ENCODE results near the gene B4GALT5. TPM values are rescaled to one million over a fixed set of nuclear protein-coding genes. Genes with fewer than 3 reads are reported as not detected.
"Not testable (repeated sequence)": the region's sequence is repeated elsewhere in the genome, so short reads cannot be mapped to it uniquely, and the experiment has no call there.

Gene B4GALT5
- total and polyA plus RNA-seq, 9 donors = 18.4 to 45.6 (median 37.5) TPM

DNA sequence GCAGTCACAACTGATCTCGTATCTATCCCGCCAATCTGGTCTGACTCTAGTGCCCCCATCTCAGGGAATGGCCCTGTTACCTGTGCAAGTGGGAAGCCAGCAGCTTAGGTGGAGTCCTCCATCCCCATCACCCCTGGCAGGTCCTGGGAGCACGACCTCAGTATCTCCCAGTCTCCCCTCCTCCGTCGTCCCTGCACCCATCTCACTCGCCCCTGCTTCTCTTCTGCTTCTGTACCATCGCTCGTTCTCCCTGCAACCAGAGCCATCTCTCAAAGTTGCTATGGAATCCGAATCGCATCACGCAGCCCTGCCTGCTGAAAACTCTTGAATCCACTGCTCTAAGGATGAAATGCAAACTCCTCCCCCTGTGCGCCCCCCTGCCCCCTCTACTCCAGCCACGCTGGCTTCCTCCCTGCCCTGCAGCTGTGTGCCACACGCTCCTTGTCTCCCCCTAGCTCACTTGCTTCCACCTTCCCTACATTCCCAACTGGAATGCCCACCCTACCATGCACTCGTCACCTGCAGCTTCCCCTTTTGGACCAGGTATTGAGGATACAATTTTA, 81.7 kb downstream of the B4GALT5 start:
- H3K36me3 ChIP-seq (ENCODE audit: control insufficient read depth, insufficient read depth, low read length) = peaks cover 18% of the 10 kb centered on the region
- DNase-seq = no peak
- H3K9me3 ChIP-seq (replicated peaks; ENCODE audit: control insufficient read depth, low read depth, low read length) = peaks cover 2% of the 10 kb centered on the region
- no peak overlapping the region for H3K27ac ChIP-seq (ENCODE audit: low read length)
- no peaks in the 10 kb centered on the region for H3K27me3 ChIP-seq (ENCODE audit: control insufficient read depth, insufficient read depth, low read length)
- H3K4me3 ChIP-seq (ENCODE audit: low read length) = no peak overlapping the region
- H3K4me1 ChIP-seq (ENCODE audit: control insufficient read depth, insufficient read depth, low read length) = peaks cover 37% of the 10 kb centered on the region
- WGBS (ENCODE audit: insufficient coverage) = 75% methylated on average over 13 of the region's 15 CpGs

DNA sequence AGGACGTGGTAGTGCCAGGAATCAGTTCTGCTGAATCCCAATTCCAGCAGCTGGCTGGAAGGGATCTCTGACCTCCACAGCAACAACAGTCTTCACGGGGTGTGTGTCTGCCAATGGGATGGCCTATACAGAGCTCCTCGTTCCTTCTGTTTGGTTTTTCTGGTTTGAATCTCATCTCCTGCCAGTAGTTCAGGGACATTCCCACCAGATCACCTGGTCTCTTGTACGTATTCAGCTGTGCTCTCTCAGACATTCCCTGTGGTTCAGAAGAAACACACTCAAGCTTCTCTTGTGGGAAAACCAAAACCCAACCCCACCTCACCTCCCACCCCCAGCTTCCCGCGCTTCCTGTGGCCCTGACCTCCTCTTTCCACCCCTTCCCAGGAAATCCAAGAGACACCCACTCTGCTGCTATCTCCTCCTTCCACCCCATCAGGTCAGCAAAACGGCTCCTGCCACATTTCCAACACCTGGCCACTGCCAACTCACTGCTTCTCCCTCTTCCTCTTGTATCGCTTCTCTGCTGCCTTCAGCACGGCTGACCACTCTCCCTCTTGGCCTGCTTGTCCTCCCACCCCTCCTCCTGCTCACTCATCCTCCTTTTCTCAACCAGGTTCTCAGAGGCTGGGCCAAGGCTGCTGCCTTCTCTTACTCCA, 82.5 kb downstream of the B4GALT5 start:
- Histone ChIP-seq H3K4me3 (ENCODE audit: low read length) (no peak overlapping the region), H3K27ac (ENCODE audit: low read length) (peak overlapping the region; percentile 64), H3K27me3 (ENCODE audit: control insufficient read depth, insufficient read depth, low read length) (no peaks in the 10 kb centered on the region), H3K4me1 (ENCODE audit: control insufficient read depth, insufficient read depth, low read length) (peaks cover 29% of the 10 kb centered on the region), H3K36me3 (ENCODE audit: control insufficient read depth, insufficient read depth, low read length) (peaks cover 10% of the 10 kb centered on the region), H3K9me3 (replicated peaks; ENCODE audit: control insufficient read depth, low read depth, low read length) (peaks cover 2% of the 10 kb centered on the region)
- DNase-seq = peak; percentile 75
- WGBS (ENCODE audit: insufficient coverage) = 38% methylated on average over 6 of the region's 9 CpGs

DNA sequence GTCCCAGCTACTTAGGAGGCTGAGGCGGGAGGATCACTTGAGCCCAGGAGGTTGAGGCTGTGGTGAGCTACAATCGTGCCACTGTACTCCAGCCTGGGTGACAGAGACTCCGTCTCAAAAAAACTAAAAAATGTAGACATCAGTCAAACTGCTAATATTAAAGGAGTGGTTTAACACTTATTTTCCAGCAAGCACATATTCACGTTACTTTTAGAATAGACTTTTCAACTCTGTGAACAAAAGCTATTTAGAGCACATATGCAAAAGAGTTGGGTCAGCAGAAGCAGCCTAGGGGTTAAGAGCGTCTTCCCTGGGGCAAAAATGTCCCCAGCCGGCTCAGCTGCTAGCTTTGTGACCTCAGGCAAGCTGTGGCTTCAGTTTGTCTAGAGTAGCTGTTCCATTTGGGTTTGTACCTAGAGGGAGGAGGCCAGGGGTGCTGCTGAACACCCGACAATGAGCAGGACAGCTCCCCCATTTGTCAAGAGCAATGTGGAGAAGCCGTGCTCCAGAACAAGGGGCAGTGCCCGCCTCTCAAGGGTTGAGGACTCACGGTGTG, 83.2 kb downstream of the B4GALT5 start:
- Histone ChIP-seq H3K9me3 (replicated peaks; ENCODE audit: control insufficient read depth, low read depth, low read length) (peaks cover 2% of the 10 kb centered on the region), H3K4me1 (ENCODE audit: control insufficient read depth, insufficient read depth, low read length) (peaks cover 27% of the 10 kb centered on the region), H3K36me3 (ENCODE audit: control insufficient read depth, insufficient read depth, low read length) (peaks cover 4% of the 10 kb centered on the region), H3K4me3 (ENCODE audit: low read length) (no peak overlapping the region), H3K27me3 (ENCODE audit: control insufficient read depth, insufficient read depth, low read length) (no peaks in the 10 kb centered on the region), H3K27ac (ENCODE audit: low read length) (peak overlapping the region; percentile 54)
- 37% methylated on average over 3 of the region's 10 CpGs for WGBS (ENCODE audit: insufficient coverage)
- no peak for DNase-seq

DNA sequence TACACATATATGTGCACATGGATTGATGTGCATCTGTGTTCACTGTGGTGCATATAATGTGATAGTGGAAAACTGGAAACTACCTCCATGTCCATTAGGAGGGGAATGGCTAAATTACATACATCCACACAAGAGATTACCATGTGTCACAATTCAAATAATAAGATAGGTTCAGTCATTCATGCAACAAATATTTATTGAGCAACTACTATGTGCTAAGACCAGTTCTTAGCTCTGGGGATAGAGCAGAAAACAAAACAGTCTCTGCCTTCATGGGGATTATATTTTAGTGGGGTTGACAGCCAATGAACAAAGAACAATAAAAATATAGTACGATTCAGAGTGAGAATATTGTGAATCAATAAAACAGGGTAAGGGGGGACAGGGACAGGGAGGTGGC, 84.1 kb downstream of the B4GALT5 start:
- no peak overlapping the region for H3K27ac ChIP-seq (ENCODE audit: low read length)
- H3K36me3 ChIP-seq (ENCODE audit: control insufficient read depth, insufficient read depth, low read length) = peaks cover 4% of the 10 kb centered on the region
- H3K9me3 ChIP-seq (replicated peaks; ENCODE audit: control insufficient read depth, low read depth, low read length) = peaks cover 2% of the 10 kb centered on the region
- H3K4me1 ChIP-seq (ENCODE audit: control insufficient read depth, insufficient read depth, low read length) = peaks cover 22% of the 10 kb centered on the region
- H3K27me3 ChIP-seq (ENCODE audit: control insufficient read depth, insufficient read depth, low read length) = no peaks in the 10 kb centered on the region
- no CpG with 5 or more reads among the region's 1 CpG for WGBS (ENCODE audit: insufficient coverage)
- no peak overlapping the region for H3K4me3 ChIP-seq (ENCODE audit: low read length)
- DNase-seq = no peak

DNA sequence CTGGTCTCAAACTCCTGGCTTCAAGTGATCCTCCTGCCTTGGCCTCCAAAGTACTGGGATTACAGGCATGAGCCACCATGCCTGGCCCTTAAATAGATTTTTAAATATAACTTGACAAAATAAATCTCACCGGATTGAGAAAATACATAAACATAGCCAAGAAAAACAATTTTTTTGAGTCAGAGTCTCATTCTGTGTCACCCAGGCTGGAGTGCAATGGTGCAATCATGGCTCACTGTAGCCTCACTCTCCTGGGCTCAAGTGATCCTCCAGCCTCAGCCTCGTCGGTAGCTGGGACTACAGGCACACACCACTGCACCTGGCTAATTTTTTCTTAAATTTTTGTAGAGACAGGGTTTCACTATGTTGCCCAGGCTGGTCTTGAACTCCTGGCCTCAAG, 85.4 kb downstream of the B4GALT5 start:
- not testable (repeated sequence) for H3K27ac ChIP-seq (ENCODE audit: low read length); H3K9me3 ChIP-seq (replicated peaks; ENCODE audit: control insufficient read depth, low read depth, low read length); H3K36me3 ChIP-seq (ENCODE audit: control insufficient read depth, insufficient read depth, low read length); H3K27me3 ChIP-seq (ENCODE audit: control insufficient read depth, insufficient read depth, low read length); DNase-seq; H3K4me3 ChIP-seq (ENCODE audit: low read length)
- no CpG with 5 or more reads among the region's 3 CpGs for WGBS (ENCODE audit: insufficient coverage)
- peaks cover 21% of the 10 kb centered on the region for H3K4me1 ChIP-seq (ENCODE audit: control insufficient read depth, insufficient read depth, low read length)

DNA sequence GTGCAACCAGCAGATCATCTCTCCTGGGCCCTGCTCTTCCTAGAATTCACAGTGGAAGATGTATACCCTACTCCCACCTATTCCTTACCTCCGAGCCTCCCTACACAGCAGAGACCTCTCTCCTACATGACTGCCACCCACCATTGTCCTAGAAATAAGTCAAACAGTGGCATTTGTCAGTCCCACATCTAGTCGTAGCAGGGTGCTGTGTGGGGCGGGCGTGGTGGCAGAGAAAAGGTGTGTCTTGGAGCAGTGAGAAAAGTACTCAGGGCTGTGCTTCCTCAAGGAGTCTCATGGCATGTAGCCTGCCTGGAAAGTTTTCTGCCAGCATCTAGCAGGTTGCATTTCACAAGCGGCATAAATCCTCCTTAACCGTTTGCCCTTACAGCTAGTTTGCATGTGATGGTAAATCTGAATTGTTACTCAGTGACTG, 86.3 kb downstream of the B4GALT5 start:
- no peak for DNase-seq
- Histone ChIP-seq H3K27ac (ENCODE audit: low read length) (no peak overlapping the region), H3K4me3 (ENCODE audit: low read length) (no peak overlapping the region), H3K36me3 (ENCODE audit: control insufficient read depth, insufficient read depth, low read length) (no peaks in the 10 kb centered on the region), H3K4me1 (ENCODE audit: control insufficient read depth, insufficient read depth, low read length) (peaks cover 21% of the 10 kb centered on the region), H3K27me3 (ENCODE audit: control insufficient read depth, insufficient read depth, low read length) (no peaks in the 10 kb centered on the region), H3K9me3 (replicated peaks; ENCODE audit: control insufficient read depth, low read depth, low read length) (peaks cover 4% of the 10 kb centered on the region)
- WGBS (ENCODE audit: insufficient coverage) = 67% methylated on average over 6 of the region's 6 CpGs

DNA sequence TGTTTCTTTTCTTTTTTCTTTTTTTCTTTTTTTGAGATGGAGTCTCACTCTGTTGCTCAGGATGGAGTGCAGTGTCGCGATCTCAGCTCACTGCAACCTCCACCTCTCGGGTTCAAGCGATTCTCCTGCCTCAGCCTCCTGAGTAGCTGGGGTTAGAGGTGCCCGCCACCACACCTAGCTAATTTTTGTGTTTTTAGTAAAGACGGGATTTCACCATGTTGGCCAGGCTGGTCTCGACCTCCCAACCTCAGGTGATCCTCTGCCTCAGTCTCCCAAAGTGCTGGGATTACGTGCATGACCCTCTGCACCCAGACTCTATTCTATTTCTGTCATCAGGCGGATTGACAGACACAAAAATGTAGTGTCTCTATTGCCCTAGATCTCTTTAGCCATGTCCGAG, 88.7 kb downstream of the B4GALT5 start:
- H3K4me1 ChIP-seq (ENCODE audit: control insufficient read depth, insufficient read depth, low read length); H3K36me3 ChIP-seq (ENCODE audit: control insufficient read depth, insufficient read depth, low read length); DNase-seq; H3K27me3 ChIP-seq (ENCODE audit: control insufficient read depth, insufficient read depth, low read length); H3K27ac ChIP-seq (ENCODE audit: low read length); H3K4me3 ChIP-seq (ENCODE audit: low read length): not testable (repeated sequence)
- WGBS (ENCODE audit: insufficient coverage) = 87% methylated on average over 3 of the region's 10 CpGs
- H3K9me3 ChIP-seq (replicated peaks; ENCODE audit: control insufficient read depth, low read depth, low read length) = peaks cover 10% of the 10 kb centered on the region

DNA sequence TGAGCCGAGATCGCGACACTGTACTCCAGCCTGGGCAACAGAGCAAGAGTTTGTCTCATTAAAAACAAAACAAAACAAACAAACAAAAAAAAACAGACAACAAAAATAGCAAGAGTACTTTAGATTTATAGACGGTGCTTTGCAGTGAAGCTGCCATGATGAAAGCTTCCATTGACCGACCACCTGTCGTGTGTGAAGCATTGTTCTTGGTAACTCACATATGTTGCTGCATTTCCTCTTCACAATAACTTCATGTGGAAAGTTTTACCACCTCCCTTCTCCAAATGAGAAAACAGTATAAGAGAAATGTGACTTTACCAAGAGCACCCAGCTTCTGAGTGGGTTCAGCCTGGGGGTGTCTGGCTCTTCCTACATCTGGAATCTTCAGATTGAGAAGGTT, 89.4 kb downstream of the B4GALT5 start:
- H3K36me3 ChIP-seq (ENCODE audit: control insufficient read depth, insufficient read depth, low read length) = no peaks in the 10 kb centered on the region
- H3K9me3 ChIP-seq (replicated peaks; ENCODE audit: control insufficient read depth, low read depth, low read length) = peaks cover 10% of the 10 kb centered on the region
- no CpG with 5 or more reads among the region's 6 CpGs for WGBS (ENCODE audit: insufficient coverage)
- H3K27me3 ChIP-seq (ENCODE audit: control insufficient read depth, insufficient read depth, low read length) = no peaks in the 10 kb centered on the region
- no peak overlapping the region for H3K27ac ChIP-seq (ENCODE audit: low read length)
- peaks cover 6% of the 10 kb centered on the region for H3K4me1 ChIP-seq (ENCODE audit: control insufficient read depth, insufficient read depth, low read length)
- no peak for DNase-seq
- H3K4me3 ChIP-seq (ENCODE audit: low read length) = no peak overlapping the region

DNA sequence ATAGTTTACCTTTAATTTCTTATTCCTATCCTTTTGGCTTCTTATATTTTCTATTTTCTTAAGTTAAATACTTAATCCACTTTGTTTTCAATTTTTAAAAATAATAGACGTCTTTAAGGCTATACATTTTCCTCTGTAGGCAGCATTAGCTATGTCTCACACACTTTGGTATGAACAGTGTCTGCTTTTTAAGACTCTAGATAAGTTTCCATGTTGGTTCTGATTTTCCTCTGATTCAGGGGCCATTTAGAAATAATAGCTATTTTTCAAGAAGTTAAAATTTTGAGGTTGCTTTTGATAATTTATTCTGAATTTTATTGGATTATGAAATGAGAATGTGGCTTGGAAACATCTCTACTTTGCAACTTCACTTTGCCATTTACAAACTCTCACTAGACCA, 91.4 kb downstream of the B4GALT5 start:
- H3K27me3 ChIP-seq (ENCODE audit: control insufficient read depth, insufficient read depth, low read length) = no peaks in the 10 kb centered on the region
- H3K4me1 ChIP-seq (ENCODE audit: control insufficient read depth, insufficient read depth, low read length) = peaks cover 6% of the 10 kb centered on the region
- H3K36me3 ChIP-seq (ENCODE audit: control insufficient read depth, insufficient read depth, low read length) = no peaks in the 10 kb centered on the region
- no CpG with 5 or more reads among the region's 1 CpG for WGBS (ENCODE audit: insufficient coverage)
- no peak overlapping the region for H3K4me3 ChIP-seq (ENCODE audit: low read length)
- no peak for DNase-seq
- no peak overlapping the region for H3K27ac ChIP-seq (ENCODE audit: low read length)
- H3K9me3 ChIP-seq (replicated peaks; ENCODE audit: control insufficient read depth, low read depth, low read length) = peaks cover 8% of the 10 kb centered on the region

DNA sequence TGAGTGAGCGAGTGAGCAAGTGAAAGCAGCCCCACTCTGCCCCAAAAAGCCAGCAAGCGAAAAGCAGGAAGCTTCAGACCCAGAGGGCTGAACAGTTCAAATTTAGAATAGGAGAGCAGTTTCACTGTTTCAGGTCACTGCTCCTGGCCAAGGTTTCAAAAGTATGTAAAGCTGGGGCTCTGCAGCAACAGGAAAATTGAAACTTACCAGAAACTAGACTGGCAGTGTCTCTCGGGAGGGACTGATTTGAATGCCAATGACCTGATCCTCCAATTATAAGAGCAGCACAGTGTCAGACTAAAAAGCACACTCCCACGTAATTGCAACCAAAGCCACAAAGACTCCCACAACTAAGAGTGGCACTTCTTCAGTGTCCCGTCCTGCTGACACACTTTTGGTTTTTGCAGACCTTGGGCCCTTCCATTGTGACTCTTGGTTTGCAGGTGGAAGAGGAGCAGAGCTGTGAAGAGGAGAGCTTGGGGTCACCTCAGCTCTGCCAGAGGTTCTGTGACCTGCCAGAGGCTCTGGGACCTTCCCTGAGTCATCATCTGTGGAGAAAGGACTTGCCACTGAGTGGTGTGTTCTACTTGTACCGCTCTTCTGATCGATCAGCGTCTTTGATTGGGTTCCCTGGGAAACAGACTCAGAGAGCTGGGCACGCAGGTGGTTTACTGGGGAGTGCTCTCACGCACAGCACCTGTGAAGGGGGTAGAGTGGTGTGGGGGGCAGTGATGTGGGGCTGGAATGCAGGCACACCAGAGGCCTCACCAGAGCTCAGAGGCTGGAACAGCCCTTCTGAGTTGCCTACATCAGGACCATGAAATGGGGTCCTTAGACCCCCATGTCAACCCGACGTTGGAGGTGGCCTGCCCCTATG, 93.1 kb downstream of the B4GALT5 start:
- no peak overlapping the region for H3K4me3 ChIP-seq (ENCODE audit: low read length)
- no peak overlapping the region for H3K27ac ChIP-seq (ENCODE audit: low read length)
- DNase-seq = no peak
- no peaks in the 10 kb centered on the region for H3K36me3 ChIP-seq (ENCODE audit: control insufficient read depth, insufficient read depth, low read length)
- WGBS (ENCODE audit: insufficient coverage) = 74% methylated on average over 10 of the region's 12 CpGs
- peaks cover 3% of the 10 kb centered on the region for H3K4me1 ChIP-seq (ENCODE audit: control insufficient read depth, insufficient read depth, low read length)
- peaks cover 8% of the 10 kb centered on the region for H3K9me3 ChIP-seq (replicated peaks; ENCODE audit: control insufficient read depth, low read depth, low read length)
- H3K27me3 ChIP-seq (ENCODE audit: control insufficient read depth, insufficient read depth, low read length) = no peaks in the 10 kb centered on the region

Data from muscle of leg (tissue), 11 donors.